ENCODE results near the gene FAM43A.

GRCh38 chr3:194686414-194686815, 732 bp downstream of the FAM43A start:
- TF ChIP-seq ZNF274 (IDR thresholded peaks at IDR 0.05; ENCODE audit: low read depth, low read length), result no peak
- no peak for TF ChIP-seq YY1 (IDR thresholded peaks at IDR 0.05; ENCODE audit: insufficient read depth, insufficient read length)
